ENCODE data around the gene GSC2. TPM values are rescaled to one million over a fixed set of nuclear protein-coding genes. Genes with fewer than 3 reads are reported as not detected.

Gene GSC2
- total and polyA plus RNA-seq, 2 of the 8 experiments (the other 6 are each of a cell fraction or from before 2014, with no cell fraction given) = 0.17 to 0.48 TPM

DNA sequence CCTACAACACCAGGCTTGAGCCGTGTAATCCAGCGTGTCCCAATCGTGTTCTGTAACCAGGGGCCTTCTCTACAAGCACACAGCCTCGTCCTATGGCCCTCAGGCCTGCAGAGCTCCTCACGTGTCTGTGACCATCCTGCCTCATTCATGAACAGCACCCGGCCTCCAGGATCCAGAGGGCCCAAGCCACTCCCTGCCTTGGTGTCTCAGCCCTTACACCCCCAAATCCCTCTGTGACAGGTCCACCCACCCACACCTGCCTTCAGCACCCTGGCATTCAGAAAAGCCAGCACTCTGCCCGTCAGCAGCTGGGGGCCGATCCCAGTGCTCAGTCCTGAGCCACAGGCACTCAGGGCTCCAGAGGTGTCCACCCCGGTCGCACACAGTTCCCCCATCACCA, 13.2 kb downstream of the GSC2 start:
- POLR2A ChIA-PET (ENCODE audit: partially characterized antibody) = interaction anchor here (1.1 kb wide), 1 partner anchor 14 kb away, joined by 5 read pairs; the partner anchor contains the start of gene DGCR2
- TF ChIP-seq MAFK (IDR thresholded peaks at IDR 0.05; ENCODE audit: low read depth, low read length) (no peak), RNF2 (IDR thresholded peaks at IDR 0.05; ENCODE audit: borderline replicate concordance, low read depth, low read length, missing control alignments, poor library complexity, severe bottlenecking) (no peak), FOSL1 (IDR thresholded peaks at IDR 0.05; ENCODE audit: insufficient read depth, low read depth, low read length) (no peak), TAF1 (IDR thresholded peaks at IDR 0.05; ENCODE audit: low read depth, low read length) (no peak), CEBPB (IDR thresholded peaks at IDR 0.05; ENCODE audit: low read depth, low read length) (no peak), SUZ12 (IDR thresholded peaks at IDR 0.05; ENCODE audit: low read length) (no peak), EP300 (IDR thresholded peaks at IDR 0.05; ENCODE audit: borderline replicate concordance in 1 of 2, low read depth in 2 of 2, low read length in 2 of 2) (no peak), SP2 (IDR thresholded peaks at IDR 0.05; ENCODE audit: low read length) (no peak), TBP (IDR thresholded peaks at IDR 0.05; ENCODE audit: low read depth, low read length) (no peak), GTF2F1 (IDR thresholded peaks at IDR 0.05; ENCODE audit: borderline replicate concordance, low read depth, low read length) (no peak), POU5F1 (IDR thresholded peaks at IDR 0.05; ENCODE audit: low read depth, low read length) (no peak), CHD2 (IDR thresholded peaks at IDR 0.05; ENCODE audit: low read length) (no peak), KDM5A (IDR thresholded peaks at IDR 0.05; ENCODE audit: low read length) (no peak)
- TF ChIP-seq, protein P1, sequence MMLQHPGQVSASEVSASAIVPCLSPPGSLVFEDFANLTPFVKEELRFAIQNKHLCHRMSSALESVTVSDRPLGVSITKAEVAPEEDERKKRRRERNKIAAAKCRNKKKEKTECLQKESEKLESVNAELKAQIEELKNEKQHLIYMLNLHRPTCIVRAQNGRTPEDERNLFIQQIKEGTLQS (IDR thresholded peaks at IDR 0.05; ENCODE audit: insufficient read depth, low read depth, low read length) = no peak

More for the DNA sequence above, 13.2 kb downstream of the GSC2 start:
- no peak overlapping the region for H4K5ac ChIP-seq (ENCODE audit: insufficient read length, low read depth, low read length)
- peaks cover 2 to 6% of the 10 kb centered on the region in 2 experiments for H4K20me1 ChIP-seq (replicated peaks in 1 of 2; ENCODE audit: control insufficient read depth in 1 of 2, insufficient read depth in 2 of 2, low read length in 2 of 2)
- H2BK15ac ChIP-seq (ENCODE audit: low read length) = no peak overlapping the region
- no peak overlapping the region for H2BK120ac ChIP-seq (replicated peaks; ENCODE audit: low read depth, low read length)
- FAIRE-seq (no peak), DNase-seq (ENCODE audit: low read depth in 1 of 2, low spot score in 2 of 2) (no peak)
- no peak overlapping the region for H3K4me2 ChIP-seq (ENCODE audit: insufficient read depth in 1 of 2, low read depth in 2 of 2, low read length in 2 of 2)
- H2BK20ac ChIP-seq (ENCODE audit: low read length) = no peak overlapping the region
- H3K56ac ChIP-seq (replicated peaks; ENCODE audit: insufficient read length, low read depth, low read length) = no peak overlapping the region
- no peak overlapping the region for H2AK5ac ChIP-seq (ENCODE audit: low read depth, low read length)
- no peak overlapping the region for H3K4ac ChIP-seq (replicated peaks; ENCODE audit: insufficient read length, low read depth, low read length)
- no peak overlapping the region for H3K23ac ChIP-seq (ENCODE audit: insufficient read length)
- no peak overlapping the region for H3K27ac ChIP-seq (ENCODE audit: low read depth, low read length)
- WGBS, 2 experiments (ENCODE audit: extremely low coverage in 1 of 2, insufficient coverage in 1 of 2, insufficient read length in 1 of 2, insufficient replicate concordance in 2 of 2, low coverage in 1 of 2, low lambda C conversion rate in 2 of 2, missing lambda C conversion rate in 1 of 2) = 91% methylated on average over 10 of the region's 10 CpGs; no CpG with 5 or more reads in 1 of the 2 experiments
- no peak overlapping the region for H3K18ac ChIP-seq (ENCODE audit: extremely low read depth, low read length)
- H3K79me2 ChIP-seq (ENCODE audit: control insufficient read depth in 1 of 2, insufficient read depth in 2 of 2, low read length in 2 of 2) = no peaks in the 10 kb centered on the region
- no peak overlapping the region for H2AFZ ChIP-seq (ENCODE audit: low read length)
- H2BK5ac ChIP-seq (ENCODE audit: low read depth, low read length) = no peak overlapping the region
- peaks cover 6 to 38% (median 29%) of the 10 kb centered on the region in 4 experiments; a peak in 6 of 8 replicates for H3K36me3 ChIP-seq (ENCODE audit: control insufficient read depth in 2 of 4, insufficient read depth in 4 of 4, low read length in 3 of 4)
- H3K4me1 ChIP-seq (replicated peaks in 1 of 4; ENCODE audit: control insufficient read depth in 3 of 4, insufficient read depth in 4 of 4, low read length in 3 of 4) = no peaks in the 10 kb centered on the region
- CTCF ChIA-PET (ENCODE audit: partially characterized antibody) = interaction anchor here (1.2 kb wide), 1 partner anchor 11 kb away, joined by 3 read pairs; no protein-coding TSS in a partner anchor
- H4K8ac ChIP-seq (ENCODE audit: extremely low read depth, insufficient read depth, low read length) = no peak overlapping the region
- H3K23me2 ChIP-seq (ENCODE audit: low read depth, low read length) = no peaks in the 10 kb centered on the region
- no peaks in the 10 kb centered on the region for H3K9me3 ChIP-seq (ENCODE audit: insufficient read depth in 2 of 2, low read depth in 1 of 2, low read length in 1 of 2)
- no peak overlapping the region for H3K9ac ChIP-seq (replicated peaks in 1 of 4; ENCODE audit: extremely low read depth in 1 of 4, low read depth in 3 of 4, low read length in 3 of 4)
- no peaks in the 10 kb centered on the region for H3K79me1 ChIP-seq (ENCODE audit: low read depth, low read length)
- H3K27me3 ChIP-seq (replicated peaks in 1 of 4; ENCODE audit: control insufficient read depth in 3 of 4, extremely low read depth in 1 of 4, insufficient read depth in 3 of 4, low read length in 3 of 4) = no peaks in the 10 kb centered on the region
- H3K4me3 ChIP-seq (ENCODE audit: extremely low read depth in 1 of 4, insufficient read depth in 2 of 4, low read depth in 3 of 4, low read length in 4 of 4) = no peak overlapping the region
- no peak overlapping the region for H2BK12ac ChIP-seq (ENCODE audit: low read depth, low read length)
- H3K14ac ChIP-seq (ENCODE audit: insufficient read length) = no peak overlapping the region
- H4K91ac ChIP-seq (replicated peaks; ENCODE audit: insufficient read length, low read length) = no peak overlapping the region

Data from H1 (cell line).